Superior temporal gyrus (tissue), 1 donor: ENCODE data around the gene SSTR3.
A peak's percentile ranks its signal among the peaks of the same experiment; 100 is the strongest.
"Not testable (repeated sequence)": the region's sequence is repeated elsewhere in the genome, so short reads cannot be mapped to it uniquely, and the experiment has no call there.

ENCODE experiments used
- DNase-seq: peaks from one replicate; pipeline ENCODE4 v3.0.0-alpha.2; 2016; ENCODE audit errors: extremely low spot score

Gene SSTR3

DNA sequence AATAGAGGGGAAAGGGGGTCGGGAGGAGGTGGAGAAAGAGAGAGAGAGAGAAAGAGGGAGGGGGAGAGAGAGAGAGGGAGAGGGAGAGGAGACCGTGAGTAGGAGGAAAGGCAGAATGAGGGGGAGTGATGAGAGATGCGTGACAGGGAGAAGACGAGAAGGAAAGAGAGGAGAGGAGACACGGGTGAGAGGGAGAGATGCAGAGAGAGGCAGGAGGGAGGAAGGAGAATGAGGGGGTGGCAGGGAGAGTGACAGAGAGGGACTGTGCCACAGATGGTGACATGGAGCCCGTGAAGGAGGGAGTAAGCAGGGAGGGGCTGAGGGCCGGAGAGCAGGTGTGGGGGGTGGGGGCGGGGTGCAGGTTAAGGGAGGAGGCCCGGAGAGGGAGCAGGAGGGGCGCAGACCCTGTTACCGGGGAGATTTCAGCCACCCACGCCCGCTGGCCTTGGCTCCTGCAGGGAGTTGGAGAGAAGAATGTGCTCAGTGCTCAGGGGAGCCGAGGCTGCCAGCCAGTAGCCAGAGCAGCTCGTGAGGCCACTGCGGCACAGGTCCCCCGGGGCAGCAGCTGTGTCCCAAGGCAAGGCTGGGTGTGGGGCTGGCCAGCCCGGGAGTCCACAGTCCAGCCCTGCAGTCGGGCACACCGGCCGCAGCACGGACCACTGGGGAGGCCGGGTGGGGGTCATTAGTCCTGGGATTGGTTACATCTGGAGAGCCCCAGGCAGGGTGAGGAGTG is at the start of gene SSTR3:
Gene SSTR3, minus strand, starts transcription at position 304 of the 733 bp plus-strand sequence. CDS start 4,674 bp downstream, outside the sequence.
- DNase-seq = no peak

DNA sequence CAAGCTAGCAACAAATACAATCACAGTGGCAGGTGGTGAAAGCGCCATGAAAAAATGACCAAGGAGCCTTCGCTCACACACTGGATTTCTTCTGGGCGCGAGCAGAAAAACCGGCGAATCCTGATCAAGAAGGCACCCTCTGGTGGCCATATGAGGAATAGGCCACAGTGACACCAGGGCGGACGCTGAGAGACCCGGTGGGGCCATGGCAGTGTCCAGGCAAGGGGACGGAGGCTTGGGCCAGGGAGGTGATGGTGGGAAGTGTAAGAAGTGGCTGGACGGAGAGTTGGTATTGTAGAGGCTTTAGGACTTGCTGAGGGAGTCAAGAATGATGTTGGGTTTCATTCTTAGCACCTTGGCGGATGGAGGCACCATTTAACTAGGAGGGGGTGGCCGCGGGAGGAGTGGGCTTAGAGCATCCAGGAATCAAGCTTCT is 48.6 kb upstream of the SSTR3 start:
- peak; percentile 51 for DNase-seq

DNA sequence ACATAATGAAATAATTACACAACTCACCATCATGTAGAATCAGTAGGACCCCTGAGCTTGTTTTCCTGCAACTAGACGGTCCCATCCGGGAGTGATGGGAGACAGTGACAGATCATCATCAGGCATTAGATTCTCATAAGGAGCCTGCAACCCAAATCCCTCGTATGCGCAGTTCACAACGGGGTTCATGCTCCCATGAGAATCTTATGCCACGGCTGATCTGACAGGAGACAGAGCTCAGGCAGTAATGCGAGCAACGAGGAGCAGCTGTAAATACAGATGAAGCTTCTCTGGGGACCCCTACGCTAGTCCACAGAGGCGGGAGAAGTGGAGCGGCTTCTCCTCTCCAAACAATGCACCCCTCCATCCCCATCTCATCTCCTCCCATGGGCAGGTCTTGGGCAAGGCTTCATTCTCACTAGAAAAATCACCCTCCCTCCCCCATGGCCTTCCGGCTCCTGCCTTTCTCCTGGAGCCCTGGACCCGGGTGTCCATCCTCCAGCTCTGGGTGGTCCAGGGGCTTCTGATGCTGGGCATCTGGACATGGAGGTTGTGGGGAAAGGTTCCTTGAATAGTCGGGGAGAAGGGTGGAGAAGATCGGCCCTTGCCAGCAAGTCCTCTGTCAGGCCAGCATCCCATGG is 48.0 kb upstream of the SSTR3 start:
- DNase-seq = no peak

GRCh38 chr22:37259540-37260029 is 47.3 kb upstream of the SSTR3 start:
- peak; percentile 42 for DNase-seq

GRCh38 chr22:37258753-37259401 is 46.6 kb upstream of the SSTR3 start:
- no peak for DNase-seq

- no peak for DNase-seq
These were observed 45.9 kb upstream of the SSTR3 start for GRCh38 chr22:37258005-37258752.

DNA sequence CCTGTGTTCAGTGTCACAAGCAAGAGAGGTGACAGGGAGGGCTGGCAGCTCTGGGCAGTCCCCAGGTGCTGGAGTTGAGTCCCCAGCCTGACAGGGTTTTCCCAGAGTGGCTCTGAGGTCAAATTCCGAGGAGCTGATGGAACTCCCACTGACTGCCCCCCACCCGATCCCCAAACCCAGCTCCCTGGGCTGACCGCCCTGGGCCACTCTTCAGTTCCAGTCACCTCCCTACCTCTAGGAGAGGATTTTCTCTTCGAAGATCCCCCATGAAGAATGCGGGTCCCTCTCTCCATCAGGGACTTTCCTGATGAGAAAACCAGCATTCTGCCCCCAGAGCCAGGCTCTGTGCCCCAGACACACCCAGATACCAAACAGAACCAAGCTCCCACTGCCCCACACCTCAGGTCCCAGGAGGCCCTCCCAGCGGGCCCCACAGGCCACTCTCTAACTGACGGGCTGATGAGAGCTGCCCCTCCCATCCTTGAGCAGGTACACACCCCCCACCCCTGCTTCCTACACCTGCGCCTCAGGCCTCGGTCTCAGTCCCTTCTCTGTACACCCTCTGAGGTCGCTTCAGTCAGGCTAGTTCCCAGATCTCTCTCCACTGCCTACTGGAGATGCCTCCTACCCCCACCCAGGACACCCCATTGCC is 43.9 kb upstream of the SSTR3 start:
- no peak for DNase-seq

GRCh38 chr22:37255558-37256006 is 43.3 kb upstream of the SSTR3 start:
- no peak for DNase-seq

DNA sequence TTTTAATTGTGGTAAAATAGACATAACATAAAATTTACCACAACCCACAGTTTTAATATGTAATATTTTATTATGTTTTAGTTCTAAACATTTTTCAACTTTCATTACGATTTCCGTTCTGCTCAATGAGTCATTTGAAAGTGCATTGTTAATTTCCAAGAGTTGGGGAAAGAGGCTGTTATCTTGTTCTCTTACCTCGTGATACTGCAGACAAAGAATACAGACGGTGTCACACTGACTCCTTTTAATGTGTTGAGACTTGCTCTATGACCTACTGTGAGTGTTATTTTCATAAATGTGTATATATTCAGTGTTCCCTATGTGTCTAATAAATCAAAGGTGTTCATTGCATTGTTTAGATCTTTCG is 42.6 kb upstream of the SSTR3 start:
- DNase-seq = no peak

- DNase-seq = no peak
These were observed 42.1 kb upstream of the SSTR3 start for GRCh38 chr22:37254209-37254866.

DNA sequence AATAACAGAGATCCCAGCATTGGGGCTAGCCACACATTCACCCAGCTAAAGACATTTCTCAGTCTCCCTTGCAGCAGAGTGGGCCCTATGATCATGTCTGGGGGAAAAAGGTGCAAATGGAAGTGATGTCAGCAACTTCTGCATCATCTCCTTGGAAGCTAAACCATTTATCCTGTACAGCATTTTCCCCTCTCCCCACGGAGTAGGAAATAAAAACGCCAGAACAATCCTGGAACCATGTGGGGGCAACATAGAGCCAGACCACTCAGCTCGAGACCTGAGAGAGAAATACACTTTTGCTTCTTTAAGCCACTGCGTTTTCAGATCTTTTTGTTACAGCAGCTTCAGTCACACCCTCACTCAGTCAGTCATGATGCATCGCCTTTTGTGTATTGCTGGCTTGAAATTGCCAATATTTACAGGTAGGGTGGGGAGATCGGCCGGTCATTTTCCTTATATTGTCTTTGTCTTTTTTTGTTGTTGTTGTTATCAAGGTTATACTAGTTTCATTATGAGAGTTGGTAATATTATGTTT is 40.9 kb upstream of the SSTR3 start:
- no peak for DNase-seq

- not testable (repeated sequence) for DNase-seq
These were observed 39.6 kb upstream of the SSTR3 start for GRCh38 chr22:37251836-37252235.

- DNase-seq = no peak
These were observed 37.7 kb upstream of the SSTR3 start for GRCh38 chr22:37249986-37250385.

GRCh38 chr22:37248251-37248650 is 36.0 kb upstream of the SSTR3 start:
- DNase-seq = no peak

DNA sequence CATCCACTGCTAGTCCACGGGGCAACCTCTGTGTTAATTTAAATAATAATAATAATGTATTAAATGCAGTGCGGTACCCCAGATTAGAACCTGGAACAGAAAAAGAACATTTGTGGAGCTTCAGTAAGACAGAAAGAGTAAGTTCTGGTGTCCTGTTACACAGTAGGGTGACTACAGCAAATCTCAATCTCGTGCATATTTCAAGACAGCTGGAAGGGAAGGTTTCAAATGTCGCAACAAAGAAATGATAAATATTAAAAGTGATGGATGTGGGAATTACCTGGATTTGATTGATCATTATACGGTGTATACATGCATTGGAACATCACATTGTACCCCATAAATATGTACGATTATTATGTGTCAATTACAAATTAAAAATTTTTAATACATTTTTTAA is 33.5 kb upstream of the SSTR3 start:
- no peak for DNase-seq

DNA sequence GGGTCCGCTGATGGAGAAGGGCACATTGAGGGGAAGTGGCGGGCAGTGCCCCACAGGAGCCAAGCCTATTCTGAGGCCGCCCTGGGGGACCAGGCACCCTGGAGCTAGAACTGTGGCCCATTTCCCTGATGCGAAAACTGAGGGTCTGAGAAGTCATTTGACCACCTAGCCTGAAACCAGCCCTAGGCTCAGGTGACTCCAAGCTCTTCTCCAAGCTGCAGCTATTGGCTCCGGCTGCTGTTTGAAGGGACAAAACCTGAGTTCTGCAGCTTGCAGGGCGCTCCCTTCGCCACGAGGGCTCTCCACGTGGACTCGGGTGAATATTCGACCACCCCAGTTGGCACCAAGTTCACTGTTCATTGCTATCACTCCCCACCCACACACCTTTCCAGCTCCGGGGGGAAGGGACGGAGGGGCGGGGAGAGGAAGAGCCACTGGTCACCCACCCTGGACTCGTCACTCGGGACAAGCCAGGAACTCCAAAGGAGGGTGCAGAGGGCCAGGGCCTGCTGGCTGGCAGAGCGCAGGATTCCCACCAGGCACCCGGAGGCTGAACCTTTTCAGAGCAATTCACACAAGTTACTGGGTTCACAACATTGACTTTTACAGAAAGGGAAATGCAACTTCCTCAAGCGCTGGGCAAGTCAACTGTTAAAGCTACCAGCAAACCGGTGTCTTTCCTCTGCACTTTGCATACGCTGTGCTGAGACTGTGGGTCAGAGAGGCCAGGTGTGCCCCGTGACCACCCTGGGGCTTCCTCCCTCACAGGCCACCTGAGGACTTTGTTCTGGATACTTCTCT is 32.8 kb upstream of the SSTR3 start:
- no peak for DNase-seq

- no peak for DNase-seq
These were observed 32.0 kb upstream of the SSTR3 start, which contains the start of gene RAC2 for GRCh38 chr22:37244114-37244921. RAC2 (minus strand) TSS chr22:37244269; CDS start chr22:37244148, 121 bp downstream.

DNA sequence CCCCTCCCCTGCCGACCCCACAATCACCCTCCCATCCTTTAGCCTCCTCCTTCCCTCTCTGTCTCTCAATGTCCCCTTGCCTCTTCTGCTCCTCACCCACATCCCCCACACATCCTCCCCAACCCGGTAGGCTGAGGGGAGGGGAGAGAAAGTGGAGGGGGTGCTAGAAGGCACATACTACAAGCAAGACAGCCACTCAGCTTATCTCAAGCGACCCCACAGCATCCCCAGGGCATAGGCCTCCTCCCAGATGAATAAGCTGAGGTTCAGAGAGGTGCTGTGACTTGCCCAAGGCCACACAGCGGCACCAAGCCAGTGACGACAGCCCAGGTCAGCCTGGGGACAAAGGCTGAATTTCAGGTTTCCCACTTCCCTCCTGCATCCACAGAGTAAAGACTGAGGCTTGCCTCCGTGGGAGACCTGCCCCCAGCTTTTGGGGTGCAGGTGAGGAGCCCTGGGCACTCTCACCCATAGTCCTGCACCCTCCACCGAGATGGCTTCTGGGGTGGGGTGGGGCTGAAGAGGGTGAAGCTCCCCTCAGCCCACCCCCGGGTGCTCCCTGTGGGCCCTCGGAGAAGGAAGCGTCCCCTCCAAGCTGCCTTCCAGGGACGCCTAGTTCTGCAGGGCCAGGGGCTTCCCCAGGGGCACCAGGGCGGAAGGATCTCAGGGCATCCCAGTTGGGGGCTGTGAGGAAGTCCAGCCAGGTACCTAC is 31.3 kb upstream of the SSTR3 start:
- no peak for DNase-seq
